Measurements from ENCODE around the gene RNF113A.

- no peak for TF ChIP-seq POLR2A (IDR thresholded peaks at IDR 0.05)
- TF ChIP-seq CTCF (IDR thresholded peaks at IDR 0.05): no peak
- no peak for TF ChIP-seq EP300 (IDR thresholded peaks at IDR 0.05)
- TF ChIP-seq POLR2AphosphoS5 (IDR thresholded peaks at IDR 0.05): no peak
Observed at GRCh38 chrX:119871245-119871598, 311 bp downstream of the RNF113A start.
